OCI-LY1 (cell line): ENCODE results near the gene ARMC9.

ENCODE experiments used
- H2AFZ ChIP-seq: fragments of 200-600 bp; sonication (generic), shearing (Covaris generic); 2 replicates; pipeline ENCODE4 v1.6.0; 2014; ENCODE audit warnings: antibody characterized with exemption, mild to moderate bottlenecking, low read length
- H3F3A ChIP-seq: fragments of 200-600 bp; sonication (generic), shearing (Covaris generic); 2 replicates; pipeline ENCODE4 v1.6.0; 2014; ENCODE audit warnings: mild to moderate bottlenecking, antibody characterized with exemption, low read length, moderate library complexity; ENCODE audit not compliant: insufficient read depth
- H3K27ac ChIP-seq: fragments of 200-600 bp; sonication (generic); 2 replicates; pipeline ENCODE4 v1.5.1; 2014; ENCODE audit warnings: low read length, mixed run types, mild to moderate bottlenecking, low read depth; ENCODE audit not compliant: poor library complexity, severe bottlenecking
- H3K27me3 ChIP-seq: fragments of 200-600 bp; sonication (generic); 2 replicates; pipeline ENCODE4 v1.6.0; 2014; ENCODE audit warnings: antibody characterized with exemption, mild to moderate bottlenecking, low read length, moderate library complexity; ENCODE audit not compliant: insufficient read depth
- H3K36me3 ChIP-seq: fragments of 200-600 bp; sonication (generic); 2 replicates; pipeline ENCODE4 v1.6.1; 2014; ENCODE audit warnings: mild to moderate bottlenecking, antibody characterized with exemption, low read length, moderate library complexity, mixed read lengths; ENCODE audit not compliant: insufficient read depth
- H3K4me1 ChIP-seq: fragments of 200-600 bp; sonication (generic); 2 replicates; pipeline ENCODE4 v1.5.1; 2014; ENCODE audit warnings: mild to moderate bottlenecking, low read length, moderate library complexity; ENCODE audit not compliant: insufficient read depth, severe bottlenecking
- H3K4me2 ChIP-seq: fragments of 200-600 bp; sonication (generic), shearing (Covaris generic); 2 replicates; pipeline ENCODE4 v1.6.1; 2014; ENCODE audit warnings: low read length
- H3K4me3 ChIP-seq: fragments of 200-600 bp; sonication (generic); 2 replicates; pipeline ENCODE4 v1.5.1; 2014; ENCODE audit warnings: low read length, low read depth, mild to moderate bottlenecking, mixed read lengths; ENCODE audit not compliant: poor library complexity, severe bottlenecking
- H3K79me2 ChIP-seq: fragments of 200-600 bp; shearing (Covaris generic); 2 replicates; pipeline ENCODE4 v1.6.1; 2016; ENCODE audit warnings: mixed run types, low read length, mixed read lengths; ENCODE audit not compliant: insufficient read depth
- H3K9ac ChIP-seq: fragments of 200-600 bp; sonication (generic), shearing (Covaris generic); 2 replicates; pipeline ENCODE4 v1.6.1; 2014; ENCODE audit warnings: mild to moderate bottlenecking, low read length, mixed read lengths
- H3K9me2 ChIP-seq: fragments of 200-600 bp; sonication (generic), shearing (Covaris generic); 2 replicates; pipeline ENCODE4 v1.6.1; 2014; ENCODE audit warnings: low read depth, mild to moderate bottlenecking, low read length, mixed read lengths
- H3K9me3 ChIP-seq: fragments of 200-600 bp; shearing (Covaris generic); 2 replicates; pipeline ENCODE4 v1.6.1; 2014; ENCODE audit warnings: low read length, mixed read lengths
- H4K20me1 ChIP-seq: fragments of 200-600 bp; sonication (generic), shearing (Covaris generic); 2 replicates; pipeline ENCODE4 v1.6.0; 2016; ENCODE audit warnings: mild to moderate bottlenecking, low read length; ENCODE audit not compliant: insufficient read depth
- CTCF ChIP-seq: fragments of 200-600 bp; sonication (generic), shearing (Covaris generic); IDR thresholded peaks from 2 replicates; pipeline ENCODE4 v1.5.1; 2017; ENCODE audit warnings: mild to moderate bottlenecking, antibody characterized with exemption, low read length, moderate library complexity, mixed read lengths
- EZH2 ChIP-seq: fragments of 200-600 bp; sonication (generic), shearing (Covaris generic); IDR thresholded peaks from 2 replicates; pipeline ENCODE4 v1.8.0; 2017; ENCODE audit warnings: borderline replicate concordance, mixed run types, mild to moderate bottlenecking, antibody characterized with exemption, low read length, moderate library complexity, mixed read lengths

The ARMC9 gene

GRCh38 chr2:231344851-231345250 lies 146.4 kb downstream of the ARMC9 start:
- H3K9me2 ChIP-seq: no peaks in the 10 kb centered on the region
- no peaks in the 10 kb centered on the region for H3K79me2 ChIP-seq
- TF ChIP-seq EZH2 (no peak), CTCF (no peak)
- H3K27ac ChIP-seq: no peak overlapping the region
- H3K4me3 ChIP-seq: no peak overlapping the region
- H3K27me3 ChIP-seq: 0 out of 2 replicates have a peak, but pooled peaks cover 3% of the 10 kb centered on the region
- no peak overlapping the region for H3K9ac ChIP-seq
- H3K4me1 ChIP-seq: no peaks in the 10 kb centered on the region
- no peak overlapping the region for H3K4me2 ChIP-seq
- no peaks in the 10 kb centered on the region for H3K9me3 ChIP-seq
- H4K20me1 ChIP-seq: no peaks in the 10 kb centered on the region
- H2AFZ ChIP-seq: no peak overlapping the region
- H3K36me3 ChIP-seq: no peaks in the 10 kb centered on the region
- no peaks in the 10 kb centered on the region for H3F3A ChIP-seq

GRCh38 chr2:231347081-231347480 lies 148.7 kb downstream of the ARMC9 start:
- Histone ChIP-seq H3K9me2 (no peaks in the 10 kb centered on the region), H3K36me3 (no peaks in the 10 kb centered on the region), H3K27ac (no peak overlapping the region), H3K4me3 (no peak overlapping the region), H3K9me3 (no peaks in the 10 kb centered on the region), H3K4me1 (no peaks in the 10 kb centered on the region), H3K79me2 (no peaks in the 10 kb centered on the region), H3K4me2 (no peak overlapping the region), H3K27me3 (0 out of 2 replicates have a peak, but pooled peaks cover 3% of the 10 kb centered on the region), H4K20me1 (no peaks in the 10 kb centered on the region), H3K9ac (no peak overlapping the region), H3F3A (no peaks in the 10 kb centered on the region), H2AFZ (no peak overlapping the region)
- TF ChIP-seq CTCF (no peak), EZH2 (no peak)

GRCh38 chr2:231347638-231348037 lies 149.2 kb downstream of the ARMC9 start:
- Histone ChIP-seq H4K20me1 (no peaks in the 10 kb centered on the region), H3K9me2 (no peaks in the 10 kb centered on the region), H3K9ac (no peak overlapping the region), H3K9me3 (no peaks in the 10 kb centered on the region), H3K27me3 (0 out of 2 replicates have a peak, but pooled peaks cover 3% of the 10 kb centered on the region), H2AFZ (no peak overlapping the region), H3K36me3 (no peaks in the 10 kb centered on the region), H3K79me2 (no peaks in the 10 kb centered on the region), H3K27ac (no peak overlapping the region), H3F3A (no peaks in the 10 kb centered on the region), H3K4me2 (no peak overlapping the region), H3K4me1 (no peaks in the 10 kb centered on the region), H3K4me3 (no peak overlapping the region)
- no peak for TF ChIP-seq CTCF
- no peak for TF ChIP-seq EZH2
